OCI-LY3 (cell line): Measurements from ENCODE around the gene EML4.
A peak's percentile ranks its signal among the peaks of the same experiment; 100 is the strongest.

ENCODE experiments used
- H2AFZ ChIP-seq: fragments of 200-600, 300-600 bp; shearing (Covaris generic); 2 replicates; pipeline ENCODE4 v1.6.0; 2014; ENCODE audit warnings: antibody characterized with exemption, low read depth, low read length
- H3K27ac ChIP-seq: fragments of 200-600, 300-600 bp; sonication (generic); 2 replicates; pipeline ENCODE4 v1.5.1; 2014; ENCODE audit warnings: mild to moderate bottlenecking, low read length, moderate library complexity, mixed read lengths
- H3K27me3 ChIP-seq: fragments of 200-600, 300-600 bp; sonication (generic); 2 replicates; pipeline ENCODE4 v1.6.1; 2014; ENCODE audit warnings: low read depth, low read length, mixed read lengths
- H3K36me3 ChIP-seq: fragments of 200-600, 300-600 bp; sonication (generic); replicated peaks from 2 replicates; pipeline ENCODE3; 2014; ENCODE audit warnings: low read depth, low read length, mixed read lengths
- H3K4me1 ChIP-seq: fragments of 300-600, 200-600 bp; sonication (generic); 2 replicates; pipeline ENCODE4 v1.6.1; 2014; ENCODE audit warnings: low read length, mixed read lengths
- H3K4me2 ChIP-seq: fragments of 200-600, 300-600 bp; sonication (generic); 2 replicates; pipeline ENCODE4 v1.6.1; 2014; ENCODE audit warnings: low read length, mixed read lengths
- H3K4me3 ChIP-seq: fragments of 300-600, 200-600 bp; sonication (generic); 2 replicates; pipeline ENCODE4 v1.5.1; 2014; ENCODE audit warnings: antibody characterized with exemption, mild to moderate bottlenecking, low read length, moderate library complexity
- H3K79me2 ChIP-seq: fragments of 300-600, 200-600 bp; shearing (Covaris generic); 2 replicates; pipeline ENCODE4 v1.6.1; 2014; ENCODE audit warnings: mild to moderate bottlenecking, low read length, mixed read lengths
- H3K9ac ChIP-seq: fragments of 300-600, 200-600 bp; shearing (Covaris generic); 2 replicates; pipeline ENCODE4 v1.6.0; 2014; ENCODE audit warnings: mild to moderate bottlenecking, low read length, moderate library complexity
- H3K9me3 ChIP-seq: fragments of 200-600, 300-600 bp; shearing (Covaris generic); 2 replicates; pipeline ENCODE4 v1.6.1; 2014; ENCODE audit warnings: low read length, mixed read lengths; ENCODE audit not compliant: insufficient read depth
- H4K20me1 ChIP-seq: fragments of 200-600, 300-600 bp; sonication (generic); 2 replicates; pipeline ENCODE4 v1.6.1; 2016; ENCODE audit warnings: low read length, mixed read lengths; ENCODE audit not compliant: insufficient read depth
- CTCF ChIP-seq: fragments of 200-600, 300-600 bp; sonication (generic); IDR thresholded peaks from 2 replicates; pipeline ENCODE4 v1.5.1; 2014; ENCODE audit warnings: antibody characterized with exemption, low read length, low read depth
- EZH2phosphoT487 ChIP-seq: fragments of 200-600 bp; shearing (Covaris generic); IDR thresholded peaks from 2 replicates; pipeline ENCODE4 v1.6.1; 2018; ENCODE audit warnings: antibody characterized with exemption, mixed run types, low read depth

The EML4 gene

GRCh38 chr2:42361728-42362283 is 192.7 kb downstream of the EML4 start:
- no peak overlapping the region for H3K27ac ChIP-seq

GRCh38 chr2:42363413-42363812 is 194.3 kb downstream of the EML4 start:
- H3K9ac ChIP-seq: no peak overlapping the region
- peaks cover 2% of the 10 kb centered on the region; the same call in 1 of the 2 replicates for H3K27me3 ChIP-seq
- H3K9me3 ChIP-seq: no peaks in the 10 kb centered on the region
- H3K79me2 ChIP-seq: peaks cover 26% of the 10 kb centered on the region
- TF ChIP-seq EZH2phosphoT487: no peak
- TF ChIP-seq CTCF: no peak
- H2AFZ ChIP-seq: no peak overlapping the region
- no peak overlapping the region for H3K27ac ChIP-seq
- H3K36me3 ChIP-seq: no peaks in the 10 kb centered on the region
- no peak overlapping the region for H3K4me2 ChIP-seq
- no peak overlapping the region for H3K4me3 ChIP-seq
- H3K4me1 ChIP-seq: peaks cover 19% of the 10 kb centered on the region
- peaks cover 5% of the 10 kb centered on the region for H4K20me1 ChIP-seq

More at GRCh38 chr2:42361728-42362283, 192.7 kb downstream of the EML4 start:
- Histone ChIP-seq H3K4me3 (peak overlapping the region; percentile 97), H3K79me2 (peaks cover 42% of the 10 kb centered on the region), H3K9ac (peak overlapping the region; percentile 52), H3K27me3 (peaks cover 2% of the 10 kb centered on the region; the same call in 1 of the 2 replicates), H2AFZ (peak overlapping the region; percentile 80), H3K9me3 (no peaks in the 10 kb centered on the region), H3K36me3 (peaks cover 4% of the 10 kb centered on the region), H3K4me1 (peaks cover 22% of the 10 kb centered on the region), H4K20me1 (peaks cover 17% of the 10 kb centered on the region), H3K4me2 (peak overlapping the region; percentile 90)
- TF ChIP-seq CTCF: no peak; the same call in 1 of the 2 replicates
- TF ChIP-seq EZH2phosphoT487: no peak

- no peak overlapping the region for H3K4me3 ChIP-seq
- no peak for TF ChIP-seq CTCF
- TF ChIP-seq EZH2phosphoT487: no peak
- H3K27ac ChIP-seq: no peak overlapping the region
- peaks cover 2% of the 10 kb centered on the region; the same call in 1 of the 2 replicates for H3K27me3 ChIP-seq
- H2AFZ ChIP-seq: no peak overlapping the region
- no peak overlapping the region for H3K9ac ChIP-seq
- no peaks in the 10 kb centered on the region for H3K9me3 ChIP-seq
- H3K4me2 ChIP-seq: no peak overlapping the region
- H3K36me3 ChIP-seq: no peaks in the 10 kb centered on the region
- peaks cover 14% of the 10 kb centered on the region for H3K79me2 ChIP-seq
- H3K4me1 ChIP-seq: peaks cover 7% of the 10 kb centered on the region
- no peaks in the 10 kb centered on the region for H4K20me1 ChIP-seq
Measured at GRCh38 chr2:42364658-42365057, 195.5 kb downstream of the EML4 start.

- no peaks in the 10 kb centered on the region for H3K79me2 ChIP-seq
- no peak overlapping the region for H3K27ac ChIP-seq
- H4K20me1 ChIP-seq: no peaks in the 10 kb centered on the region
- no peak for TF ChIP-seq EZH2phosphoT487
- TF ChIP-seq CTCF: no peak
- no peak overlapping the region for H3K4me3 ChIP-seq
- no peaks in the 10 kb centered on the region for H3K9me3 ChIP-seq
- H3K4me1 ChIP-seq: peaks cover 7% of the 10 kb centered on the region
- H3K4me2 ChIP-seq: no peak overlapping the region
- H3K36me3 ChIP-seq: no peaks in the 10 kb centered on the region
- H3K27me3 ChIP-seq: peaks cover 2% of the 10 kb centered on the region; the same call in 1 of the 2 replicates
- no peak overlapping the region for H2AFZ ChIP-seq
- H3K9ac ChIP-seq: no peak overlapping the region
Measured at GRCh38 chr2:42366411-42366810, 197.3 kb downstream of the EML4 start.
